ENCODE measurements around the gene MORC4.
A peak's percentile ranks its signal among the peaks of the same experiment; 100 is the strongest.

The MORC4 gene

GRCh38 chrX:106927023-106927422 is 73.0 kb downstream of the MORC4 start:
- no peak for DNase-seq
- in situ Hi-C loops (cut with HindIII; ENCODE audit: low pct_ligation_motif_present, low pct_unique_long_range_greater_than_20kb, low sequenced_read_pairs) = no loop called here

- in situ Hi-C loops (cut with HindIII; ENCODE audit: low pct_ligation_motif_present, low pct_unique_long_range_greater_than_20kb, low sequenced_read_pairs) = no loop called here
- no peak for DNase-seq
Observed at GRCh38 chrX:106921637-106922036, 78.4 kb downstream of the MORC4 start.

- in situ Hi-C loops (cut with HindIII; ENCODE audit: low pct_ligation_motif_present, low pct_unique_long_range_greater_than_20kb, low sequenced_read_pairs) = no loop called here
- no peak for DNase-seq
Observed at GRCh38 chrX:106919932-106920452, 80.0 kb downstream of the MORC4 start, which contains the start of gene CLDN2. CLDN2 (plus strand) TSS chrX:106920402; CDS start chrX:106928229, 7,827 bp downstream.

- peak; percentile 91 for DNase-seq
- in situ Hi-C loops (cut with HindIII; ENCODE audit: low pct_ligation_motif_present, low pct_unique_long_range_greater_than_20kb, low sequenced_read_pairs) = no loop called here
Observed at GRCh38 chrX:106917830-106918500, 82.0 kb downstream of the MORC4 start.

GRCh38 chrX:106912864-106913263 is 87.1 kb downstream of the MORC4 start:
- in situ Hi-C loops (cut with HindIII; ENCODE audit: low pct_ligation_motif_present, low pct_unique_long_range_greater_than_20kb, low sequenced_read_pairs) = no loop called here
- DNase-seq = no peak

- no peak for DNase-seq
- in situ Hi-C loops (cut with HindIII; ENCODE audit: low pct_ligation_motif_present, low pct_unique_long_range_greater_than_20kb, low sequenced_read_pairs) = no loop called here
Observed at GRCh38 chrX:106906361-106906760, 93.7 kb downstream of the MORC4 start.

- in situ Hi-C loops (cut with HindIII; ENCODE audit: low pct_ligation_motif_present, low pct_unique_long_range_greater_than_20kb, low sequenced_read_pairs) = no loop called here
- no peak for DNase-seq
Observed at GRCh38 chrX:106905064-106905708, 94.8 kb downstream of the MORC4 start.

- in situ Hi-C loops (cut with HindIII; ENCODE audit: low pct_ligation_motif_present, low pct_unique_long_range_greater_than_20kb, low sequenced_read_pairs) = no loop called here
- DNase-seq = no peak
Observed at GRCh38 chrX:106903856-106904528, 96.0 kb downstream of the MORC4 start.

GRCh38 chrX:106903291-106903824 is 96.7 kb downstream of the MORC4 start, which contains the start of gene RIPPLY1:
RIPPLY1 (minus strand) TSS chrX:106903341; CDS start chrX:106903287, 54 bp downstream.
- in situ Hi-C loops (cut with HindIII; ENCODE audit: low pct_ligation_motif_present, low pct_unique_long_range_greater_than_20kb, low sequenced_read_pairs) = no loop called here

GRCh38 chrX:106902684-106903083 is 97.3 kb downstream of the MORC4 start:
- in situ Hi-C loops (cut with HindIII; ENCODE audit: low pct_ligation_motif_present, low pct_unique_long_range_greater_than_20kb, low sequenced_read_pairs) = no loop called here
- DNase-seq = no peak

More at GRCh38 chrX:106903291-106903824, 96.7 kb downstream of the MORC4 start, which contains the start of gene RIPPLY1:
- DNase-seq = no peak

GRCh38 chrX:106901781-106902219 is 98.2 kb downstream of the MORC4 start:
- DNase-seq = no peak
- in situ Hi-C loops (cut with HindIII; ENCODE audit: low pct_ligation_motif_present, low pct_unique_long_range_greater_than_20kb, low sequenced_read_pairs) = no loop called here

GRCh38 chrX:106901341-106901740 is 98.7 kb downstream of the MORC4 start:
- DNase-seq = no peak
- in situ Hi-C loops (cut with HindIII; ENCODE audit: low pct_ligation_motif_present, low pct_unique_long_range_greater_than_20kb, low sequenced_read_pairs) = no loop called here

- in situ Hi-C loops (cut with HindIII; ENCODE audit: low pct_ligation_motif_present, low pct_unique_long_range_greater_than_20kb, low sequenced_read_pairs) = no loop called here
- no peak for DNase-seq
Observed at GRCh38 chrX:106899841-106900240, 100.2 kb downstream of the MORC4 start.

GRCh38 chrX:106899276-106899675 is 100.7 kb downstream of the MORC4 start:
- DNase-seq = no peak
- in situ Hi-C loops (cut with HindIII; ENCODE audit: low pct_ligation_motif_present, low pct_unique_long_range_greater_than_20kb, low sequenced_read_pairs) = no loop called here

GRCh38 chrX:106898462-106898861 is 101.5 kb downstream of the MORC4 start:
- DNase-seq = peak; percentile 56
- in situ Hi-C loops (cut with HindIII; ENCODE audit: low pct_ligation_motif_present, low pct_unique_long_range_greater_than_20kb, low sequenced_read_pairs) = no loop called here

GRCh38 chrX:106897259-106897658 is 102.8 kb downstream of the MORC4 start:
- DNase-seq = peak; percentile 62
- in situ Hi-C loops (cut with HindIII; ENCODE audit: low pct_ligation_motif_present, low pct_unique_long_range_greater_than_20kb, low sequenced_read_pairs) = no loop called here

GRCh38 chrX:106894978-106895452 is 105.0 kb downstream of the MORC4 start:
- peak; percentile 72 for DNase-seq

GRCh38 chrX:106894392-106894909 is 105.6 kb downstream of the MORC4 start:
- in situ Hi-C loops (cut with HindIII; ENCODE audit: low pct_ligation_motif_present, low pct_unique_long_range_greater_than_20kb, low sequenced_read_pairs) = no loop called here
- DNase-seq = peak; percentile 74

More at GRCh38 chrX:106894978-106895452, 105.0 kb downstream of the MORC4 start:
- in situ Hi-C loops (cut with HindIII; ENCODE audit: low pct_ligation_motif_present, low pct_unique_long_range_greater_than_20kb, low sequenced_read_pairs) = no loop called here

Data from ACHN (cell line).